ACC112 (cell line): ENCODE data around the gene UBR4.

Source experiments
- H2AFZ ChIP-seq: fragments of 200-600 bp; sonication (generic); one replicate; pipeline ENCODE4 v1.6.0; 2017; ENCODE audit warnings: antibody characterized with exemption, low read length; ENCODE audit not compliant: unreplicated experiment
- H3K27ac ChIP-seq: fragments of 200-600 bp; sonication (generic); 2 replicates; pipeline ENCODE4 v1.5.1; 2014; ENCODE audit warnings: low read depth, mild to moderate bottlenecking, antibody characterized with exemption, low read length, moderate library complexity
- H3K27me3 ChIP-seq: fragments of 200-600 bp; sonication (generic); 2 replicates; pipeline ENCODE4 v1.6.1; 2014; ENCODE audit warnings: mild to moderate bottlenecking, antibody characterized with exemption, low read length, moderate library complexity, mixed read lengths; ENCODE audit not compliant: insufficient read depth
- H3K36me3 ChIP-seq: fragments of 200-600 bp; sonication (generic); 2 replicates; pipeline ENCODE4 v1.6.1; 2016; ENCODE audit warnings: mild to moderate bottlenecking, antibody characterized with exemption, low read length, moderate library complexity, mixed read lengths; ENCODE audit not compliant: insufficient read depth
- H3K4me1 ChIP-seq: fragments of 200-600 bp; sonication (generic); one replicate; pipeline ENCODE4 v1.6.1; 2016; ENCODE audit warnings: low read length, mixed read lengths; ENCODE audit not compliant: insufficient read depth, unreplicated experiment, control insufficient read depth
- H3K4me3 ChIP-seq: fragments of 200-600 bp; sonication (generic); 2 replicates; pipeline ENCODE4 v1.5.1; 2014; ENCODE audit warnings: mild to moderate bottlenecking, low read depth, low read length
- H3K79me2 ChIP-seq: fragments of 200-600 bp; sonication (generic); one replicate; pipeline ENCODE4 v1.6.0; 2016; ENCODE audit warnings: low read length; ENCODE audit not compliant: control insufficient read depth, unreplicated experiment, insufficient read depth

The UBR4 gene

DNA sequence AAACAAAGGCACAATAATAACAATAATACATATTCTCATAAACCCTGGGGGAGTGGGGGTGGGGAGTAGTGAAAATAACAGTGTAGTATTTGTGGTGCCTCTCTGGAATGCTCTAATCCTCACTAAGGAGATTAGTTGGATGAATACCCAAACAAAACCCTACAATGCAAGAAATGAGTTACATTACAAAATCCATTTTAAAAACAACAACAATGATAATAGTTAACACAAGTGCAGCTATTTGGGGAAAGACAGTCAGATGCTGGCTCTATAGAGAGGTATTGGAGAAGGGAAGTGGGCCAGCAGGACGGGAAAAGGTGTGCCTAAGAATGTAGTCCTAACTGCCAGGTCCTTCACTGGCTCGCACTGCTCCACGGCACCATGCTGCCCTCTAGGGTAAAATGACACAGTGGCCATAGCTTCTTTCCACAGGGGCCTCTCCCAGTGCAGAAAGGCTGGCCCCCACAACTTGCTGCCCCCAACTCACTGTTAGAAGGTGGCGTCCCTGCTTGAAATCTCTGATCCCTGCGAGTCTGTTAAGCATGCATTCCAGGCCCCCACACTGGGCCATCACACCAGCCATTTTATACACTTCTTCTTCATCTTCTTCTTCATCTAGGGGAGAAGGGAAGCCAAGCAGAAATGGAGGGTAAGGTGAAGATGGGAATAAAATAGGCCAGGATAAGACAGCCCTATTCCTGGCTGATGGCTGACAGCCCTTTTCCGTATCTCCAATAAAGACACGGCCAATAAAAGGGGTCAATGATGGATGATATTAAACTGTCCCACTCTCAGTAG, 113.8 kb downstream of the UBR4 start:
- Histone ChIP-seq H3K4me3 (no peak overlapping the region), H3K27ac (no peak overlapping the region), H3K79me2 (no peaks in the 10 kb centered on the region), H3K4me1 (no peaks in the 10 kb centered on the region), H3K27me3 (no peaks in the 10 kb centered on the region), H2AFZ (no peak overlapping the region), H3K36me3 (peaks cover 80% of the 10 kb centered on the region)

DNA sequence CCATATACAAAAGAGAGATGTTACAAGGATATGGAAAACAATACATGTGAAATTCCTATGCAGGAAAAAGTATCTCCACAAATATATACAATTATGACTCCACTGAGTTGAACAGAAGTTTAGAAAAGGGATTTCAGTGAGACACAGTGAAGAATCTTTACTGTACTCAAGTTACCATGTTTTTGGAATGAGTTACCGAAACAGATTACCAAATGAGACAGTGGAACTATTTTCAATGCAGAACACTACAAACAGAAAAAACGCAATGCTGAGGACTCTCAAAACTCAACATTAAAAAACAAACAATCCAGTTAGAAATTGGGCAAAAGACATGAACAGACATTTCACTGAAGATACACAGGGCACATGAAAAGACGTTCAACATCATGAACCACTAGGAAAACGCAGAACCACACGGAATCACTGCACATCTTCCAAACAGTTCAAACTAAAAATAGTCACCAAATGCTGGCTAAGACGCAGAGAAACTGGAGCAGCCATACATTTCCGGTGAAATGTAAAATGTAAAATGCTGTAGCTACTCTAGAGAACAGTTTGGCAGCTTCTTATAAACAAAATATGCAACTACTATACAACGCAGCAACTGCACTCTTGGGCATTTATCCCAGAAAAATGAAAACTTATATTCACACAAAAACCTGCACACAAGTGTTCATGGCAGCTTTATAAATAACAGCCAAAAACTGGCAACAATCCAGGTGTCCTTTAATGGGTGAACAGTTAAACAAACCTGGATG, 118.7 kb downstream of the UBR4 start:
- Histone ChIP-seq H3K79me2 (no peaks in the 10 kb centered on the region), H3K27ac (no peak overlapping the region), H3K36me3 (peaks cover 67% of the 10 kb centered on the region), H3K27me3 (no peaks in the 10 kb centered on the region), H2AFZ (no peak overlapping the region), H3K4me1 (no peaks in the 10 kb centered on the region), H3K4me3 (no peak overlapping the region)

DNA sequence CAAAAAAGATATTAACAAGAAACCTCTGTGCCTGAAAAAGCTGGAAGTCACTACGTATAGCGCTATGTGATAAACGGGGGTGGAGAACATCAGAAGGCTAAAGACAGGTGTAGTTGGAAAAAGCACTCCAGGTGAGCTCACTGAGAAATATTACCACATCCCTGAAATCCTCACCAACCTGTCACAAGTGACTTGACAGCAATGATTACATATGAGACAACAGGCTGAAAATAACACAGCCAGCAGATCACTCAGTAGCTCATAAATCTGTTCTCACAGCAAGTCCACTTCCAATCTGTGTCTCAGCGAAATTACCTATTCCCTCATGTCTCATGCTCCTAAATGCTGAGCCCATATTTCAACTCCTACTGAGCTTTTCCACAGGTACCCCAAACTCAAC, 120.5 kb downstream of the UBR4 start:
- no peak overlapping the region for H3K27ac ChIP-seq
- no peak overlapping the region for H2AFZ ChIP-seq
- H3K4me1 ChIP-seq = no peaks in the 10 kb centered on the region
- no peak overlapping the region for H3K4me3 ChIP-seq
- no peaks in the 10 kb centered on the region for H3K27me3 ChIP-seq
- H3K79me2 ChIP-seq = no peaks in the 10 kb centered on the region
- peaks cover 53% of the 10 kb centered on the region for H3K36me3 ChIP-seq

DNA sequence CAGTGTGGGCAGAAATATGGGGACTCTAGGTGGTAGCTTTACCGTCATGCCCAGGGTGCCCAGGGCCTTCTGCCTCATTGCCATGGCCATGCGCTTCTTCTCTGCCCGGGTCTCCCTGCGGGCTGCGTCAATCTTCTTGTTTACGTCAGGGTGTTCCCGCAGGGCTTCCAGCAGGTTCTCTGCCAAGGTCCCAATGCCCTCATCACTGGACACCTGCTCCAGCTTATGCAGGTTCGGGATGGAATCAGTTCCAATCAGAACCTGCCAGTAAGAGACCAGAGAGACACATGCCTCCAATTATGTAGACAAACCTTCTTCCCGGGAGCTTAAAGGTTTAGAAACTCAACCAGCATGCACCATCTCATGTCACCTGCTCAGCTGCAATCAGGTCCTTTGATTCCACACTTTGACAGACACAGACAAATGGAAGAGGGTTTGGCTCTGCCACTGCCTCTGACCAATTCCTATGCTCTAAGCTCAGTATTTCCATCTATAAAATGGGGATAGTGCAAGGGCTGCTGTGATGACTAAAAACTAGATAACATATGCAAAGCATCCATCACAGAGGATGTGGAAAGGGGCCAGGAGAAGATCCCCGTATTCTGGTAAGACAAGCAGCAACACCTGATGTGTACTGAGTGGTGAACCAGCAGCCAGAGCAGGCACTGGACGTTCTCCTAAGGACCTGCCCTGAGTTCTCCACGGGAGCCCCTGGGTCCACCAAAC, 121.2 kb downstream of the UBR4 start:
- Histone ChIP-seq H3K27me3 (no peaks in the 10 kb centered on the region), H3K27ac (no peak overlapping the region), H3K79me2 (no peaks in the 10 kb centered on the region), H3K4me1 (no peaks in the 10 kb centered on the region), H3K36me3 (peaks cover 53% of the 10 kb centered on the region), H3K4me3 (no peak overlapping the region), H2AFZ (no peak overlapping the region)

DNA sequence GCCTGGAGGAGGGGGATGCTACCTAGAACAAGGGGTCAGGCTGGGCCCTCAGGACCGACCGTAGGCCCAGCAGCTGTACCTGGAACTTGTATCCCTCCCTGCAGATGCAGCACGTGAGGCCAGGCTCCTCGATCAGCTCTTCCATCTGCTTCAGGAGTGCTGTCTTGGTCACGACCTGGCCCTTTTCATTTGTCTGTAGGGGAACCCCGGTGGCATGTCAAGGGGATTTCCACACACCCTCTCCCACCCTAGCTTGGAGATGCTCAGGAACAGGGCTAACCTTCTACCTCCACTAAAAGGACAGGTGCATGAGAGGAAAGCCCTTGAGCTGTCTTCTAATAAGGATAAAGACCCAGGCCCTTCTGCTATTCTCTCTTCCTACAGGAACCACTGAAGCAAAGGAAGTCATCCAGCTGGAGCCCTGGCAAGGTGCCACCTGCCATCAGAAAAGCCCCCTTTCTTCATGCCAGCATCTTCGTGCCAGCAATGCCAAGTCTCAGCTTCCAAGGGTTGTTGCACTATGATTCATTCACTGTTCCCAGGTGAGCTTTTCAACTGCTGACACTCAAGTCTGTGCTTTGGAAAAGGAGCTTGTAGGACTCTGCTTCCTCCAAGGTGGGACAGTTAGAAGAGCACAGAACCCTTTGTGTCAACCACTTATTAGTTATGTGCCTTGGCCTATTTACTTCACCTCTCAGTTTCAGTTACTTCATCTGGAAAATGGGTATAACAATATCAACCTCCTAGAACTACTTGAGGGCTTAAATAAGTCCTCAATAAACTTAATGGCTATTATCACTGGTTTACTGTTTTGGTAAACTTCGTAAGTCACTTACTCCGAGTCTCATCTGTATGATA, 122.1 kb downstream of the UBR4 start:
- H3K36me3 ChIP-seq = peaks cover 48% of the 10 kb centered on the region
- no peaks in the 10 kb centered on the region for H3K27me3 ChIP-seq
- H2AFZ ChIP-seq = no peak overlapping the region
- H3K27ac ChIP-seq = no peak overlapping the region
- H3K4me1 ChIP-seq = no peaks in the 10 kb centered on the region
- no peak overlapping the region for H3K4me3 ChIP-seq
- H3K79me2 ChIP-seq = no peaks in the 10 kb centered on the region

DNA sequence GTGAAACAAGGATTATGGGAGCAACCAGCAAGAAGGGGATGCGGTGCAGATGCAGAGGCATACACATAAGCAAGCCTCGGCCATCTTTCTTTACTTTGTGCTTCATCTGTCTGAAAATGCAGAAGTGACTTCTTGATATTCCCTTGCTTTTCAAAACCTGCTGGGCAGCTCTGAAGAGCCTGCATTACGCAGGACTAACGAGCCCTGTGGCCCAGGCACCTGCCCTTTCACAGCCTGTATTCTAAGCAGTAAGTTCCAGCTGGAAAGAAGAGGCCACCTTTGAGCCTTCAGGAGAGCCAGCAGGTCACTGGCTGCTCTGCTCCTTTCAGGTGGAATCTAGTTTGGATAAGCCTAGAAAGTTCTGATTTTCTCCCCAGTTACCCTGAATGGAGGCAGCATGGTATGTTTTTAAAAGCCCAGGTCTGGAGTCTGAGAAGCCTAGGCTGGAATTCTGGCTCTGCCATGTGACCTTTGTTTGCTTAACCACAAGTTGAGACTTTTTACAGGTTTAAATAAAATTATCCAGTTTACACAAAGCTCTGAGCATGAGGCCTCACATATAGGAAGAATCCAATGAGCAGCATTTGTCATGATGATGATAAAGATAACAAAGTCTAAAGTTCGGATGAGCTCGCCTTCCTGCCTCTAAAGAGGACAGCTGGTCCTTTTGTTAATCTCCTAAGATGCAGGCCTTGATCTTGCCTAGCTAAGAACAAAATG, 122.9 kb downstream of the UBR4 start:
- H3K27ac ChIP-seq = no peak overlapping the region
- H2AFZ ChIP-seq = no peak overlapping the region
- H3K27me3 ChIP-seq = no peaks in the 10 kb centered on the region
- H3K4me1 ChIP-seq = no peaks in the 10 kb centered on the region
- H3K36me3 ChIP-seq = peaks cover 41% of the 10 kb centered on the region
- H3K79me2 ChIP-seq = no peaks in the 10 kb centered on the region
- no peak overlapping the region for H3K4me3 ChIP-seq

DNA sequence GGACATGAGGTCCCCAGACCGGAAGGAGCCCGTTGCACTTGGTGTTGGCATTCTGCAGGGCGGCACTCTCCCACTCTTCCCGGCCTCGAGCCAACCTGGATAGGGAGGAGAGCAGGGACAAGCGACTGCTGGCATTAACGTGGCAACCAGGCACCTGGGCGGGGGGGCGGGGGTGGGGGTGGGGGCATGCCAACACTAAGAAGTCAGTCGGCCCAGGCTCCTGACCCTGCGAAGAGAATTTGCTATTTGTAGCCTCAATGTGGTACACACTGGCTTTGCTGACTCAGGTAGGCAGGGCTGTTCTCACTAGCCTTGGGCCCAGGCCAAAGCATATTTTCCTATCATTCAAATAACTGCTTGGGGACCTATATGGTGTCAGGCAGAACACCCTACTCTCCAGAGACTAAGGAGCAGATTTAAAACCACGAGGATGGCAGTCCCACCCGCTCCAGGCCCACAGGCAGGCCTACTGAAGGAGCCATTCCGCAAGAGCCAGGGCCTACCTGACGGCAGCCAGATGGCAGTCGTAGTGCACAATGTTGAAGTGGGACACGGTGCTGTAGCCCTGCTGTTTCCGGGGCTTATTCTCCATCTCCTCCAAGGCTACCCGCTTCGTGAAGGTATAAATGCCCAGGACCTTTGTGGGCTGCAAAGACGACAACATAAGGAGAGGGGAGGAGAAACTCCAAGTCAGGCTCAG, 123.7 kb downstream of the UBR4 start:
- Histone ChIP-seq H3K4me1 (peaks cover 8% of the 10 kb centered on the region), H3K79me2 (no peaks in the 10 kb centered on the region), H3K27ac (no peak overlapping the region), H3K27me3 (no peaks in the 10 kb centered on the region), H3K36me3 (peaks cover 33% of the 10 kb centered on the region), H2AFZ (no peak overlapping the region), H3K4me3 (no peak overlapping the region)

DNA sequence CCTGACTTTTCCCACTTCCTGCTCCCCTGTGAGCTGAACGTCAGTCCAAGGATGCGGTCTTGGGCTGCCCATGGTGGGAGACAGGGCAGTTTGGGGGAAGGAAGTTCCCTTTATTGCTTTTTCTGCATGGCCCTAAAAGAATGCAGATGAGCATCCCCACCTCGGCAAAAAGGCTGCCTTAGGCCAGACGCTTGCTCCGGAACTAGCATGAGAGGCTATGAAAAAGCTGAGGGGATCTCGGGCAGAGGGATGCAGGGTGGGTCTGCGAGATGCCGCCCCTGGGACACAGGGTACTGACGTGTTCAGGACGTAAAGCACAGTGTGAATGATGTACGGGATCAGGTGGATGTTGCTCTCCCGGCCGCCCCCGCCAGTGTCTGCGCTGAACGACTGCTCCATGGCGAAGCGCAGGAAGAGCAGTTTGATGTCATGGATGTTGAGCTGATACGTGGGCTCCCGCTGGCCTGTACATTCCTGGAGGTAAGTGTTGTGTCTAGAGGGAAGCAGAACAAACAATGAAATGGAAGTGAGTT, 125.8 kb downstream of the UBR4 start:
- Histone ChIP-seq H3K27me3 (no peaks in the 10 kb centered on the region), H2AFZ (no peak overlapping the region), H3K27ac (no peak overlapping the region), H3K4me3 (no peak overlapping the region), H3K79me2 (no peaks in the 10 kb centered on the region), H3K4me1 (peaks cover 13% of the 10 kb centered on the region), H3K36me3 (peaks cover 41% of the 10 kb centered on the region)

DNA sequence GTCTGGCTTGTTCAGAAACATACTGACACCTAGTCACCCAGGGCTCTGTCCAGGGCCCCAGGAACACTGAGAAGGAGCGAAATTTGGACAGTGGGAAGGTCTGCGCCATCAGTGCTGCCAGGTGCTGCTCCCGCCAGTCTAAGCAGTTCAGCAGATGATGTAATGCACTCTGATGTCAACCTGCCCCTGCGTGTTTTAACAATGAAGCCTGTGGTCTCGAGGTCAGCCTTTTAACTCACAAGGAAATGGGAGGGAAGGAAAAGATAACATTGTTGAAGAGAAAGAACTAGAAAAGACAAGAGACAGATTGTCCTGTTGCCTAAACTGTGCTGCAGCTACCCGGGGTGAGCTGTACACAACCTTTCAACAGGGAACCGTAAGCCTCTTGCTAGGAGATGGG, 127.0 kb downstream of the UBR4 start:
- Histone ChIP-seq H3K27ac (no peak overlapping the region), H3K79me2 (no peaks in the 10 kb centered on the region), H3K36me3 (peaks cover 36% of the 10 kb centered on the region), H3K27me3 (no peaks in the 10 kb centered on the region), H3K4me1 (peaks cover 13% of the 10 kb centered on the region), H3K4me3 (no peak overlapping the region), H2AFZ (no peak overlapping the region)
